Measurements from ENCODE around the gene CKAP4. TPM values are rescaled to one million over a fixed set of nuclear protein-coding genes. Genes with fewer than 3 reads are reported as not detected.

The CKAP4 gene
- total RNA-seq, 4 donors from 2014 or later, result 30.6 to 41.4 (median 36.2) TPM

DNA sequence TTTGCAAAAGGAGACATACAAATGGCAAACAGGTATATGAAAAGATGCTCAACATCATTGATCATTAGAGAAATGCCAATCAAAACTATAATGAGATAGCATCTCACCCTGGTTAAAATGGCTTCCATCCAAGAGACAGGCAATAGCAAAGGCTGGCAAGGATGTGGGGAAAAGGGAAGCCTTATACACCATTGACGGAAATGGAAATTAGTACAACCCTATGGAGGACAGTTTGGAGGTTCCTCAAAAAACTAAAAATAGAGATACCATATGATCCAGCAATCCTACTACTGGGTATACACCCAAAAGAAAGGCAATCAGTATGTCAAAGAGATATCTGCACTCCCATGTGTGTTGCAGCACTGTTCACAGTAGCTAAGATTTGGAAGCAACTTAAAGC is 17.3 kb upstream of the CKAP4 start:
- no peak for DNase-seq
- H3K9me3 ChIP-seq, result no peaks in the 10 kb centered on the region
- no peaks in the 10 kb centered on the region for H3K4me1 ChIP-seq
- no peaks in the 10 kb centered on the region for H3K27me3 ChIP-seq
- WGBS, 2 donors (ENCODE audit: low coverage in 1 of 2), result 92% methylated on average over 1 of the region's 1 CpG
- in situ Hi-C loops (cut with MboI; ENCODE audit: low pct_ligation_motif_present in 1 of 4, low pct_unique_long_range_greater_than_20kb in 1 of 4, low sequenced_read_pairs in 3 of 4), result no loop called here
- TF ChIP-seq POLR2AphosphoS5 (IDR thresholded peaks at IDR 0.05) (no peak), EP300 (IDR thresholded peaks at IDR 0.05; ENCODE audit: low read depth) (no peak), POLR2A (IDR thresholded peaks at IDR 0.05) (no peak)
- TF ChIP-seq, protein P1, sequence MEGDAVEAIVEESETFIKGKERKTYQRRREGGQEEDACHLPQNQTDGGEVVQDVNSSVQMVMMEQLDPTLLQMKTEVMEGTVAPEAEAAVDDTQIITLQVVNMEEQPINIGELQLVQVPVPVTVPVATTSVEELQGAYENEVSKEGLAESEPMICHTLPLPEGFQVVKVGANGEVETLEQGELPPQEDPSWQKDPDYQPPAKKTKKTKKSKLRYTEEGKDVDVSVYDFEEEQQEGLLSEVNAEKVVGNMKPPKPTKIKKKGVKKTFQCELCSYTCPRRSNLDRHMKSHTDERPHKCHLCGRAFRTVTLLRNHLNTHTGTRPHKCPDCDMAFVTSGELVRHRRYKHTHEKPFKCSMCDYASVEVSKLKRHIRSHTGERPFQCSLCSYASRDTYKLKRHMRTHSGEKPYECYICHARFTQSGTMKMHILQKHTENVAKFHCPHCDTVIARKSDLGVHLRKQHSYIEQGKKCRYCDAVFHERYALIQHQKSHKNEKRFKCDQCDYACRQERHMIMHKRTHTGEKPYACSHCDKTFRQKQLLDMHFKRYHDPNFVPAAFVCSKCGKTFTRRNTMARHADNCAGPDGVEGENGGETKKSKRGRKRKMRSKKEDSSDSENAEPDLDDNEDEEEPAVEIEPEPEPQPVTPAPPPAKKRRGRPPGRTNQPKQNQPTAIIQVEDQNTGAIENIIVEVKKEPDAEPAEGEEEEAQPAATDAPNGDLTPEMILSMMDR (IDR thresholded peaks at IDR 0.05), result no peak
- no peaks in the 10 kb centered on the region for H3K36me3 ChIP-seq
- intact Hi-C loops (cut with DNase I; ENCODE audit: low total_unique reads), result no loop called here
- no peak overlapping the region for H3K4me3 ChIP-seq
- no peak overlapping the region for H3K27ac ChIP-seq

DNA sequence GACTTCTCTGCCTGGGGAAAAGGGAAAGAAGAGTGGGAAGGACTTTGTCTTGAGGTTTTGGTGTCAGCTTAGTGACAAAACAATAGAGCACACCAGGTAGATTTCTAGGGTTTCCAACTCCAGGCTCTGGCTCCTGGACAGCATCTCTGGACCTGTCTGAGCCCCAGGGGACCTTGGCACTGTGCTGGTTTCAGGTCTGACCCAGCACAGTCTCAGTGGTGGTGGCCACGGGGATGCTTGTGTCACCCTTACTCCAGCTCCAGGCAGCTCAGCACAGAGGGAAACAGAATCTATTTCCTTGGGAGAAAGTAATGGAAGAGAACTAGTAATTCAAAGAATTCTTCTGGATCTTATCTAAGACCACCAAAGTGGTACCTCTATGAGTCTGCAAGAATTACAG is 11.1 kb upstream of the CKAP4 start:
- Histone ChIP-seq H3K36me3 (no peaks in the 10 kb centered on the region), H3K9me3 (no peaks in the 10 kb centered on the region), H3K4me3 (no peak overlapping the region), H3K27me3 (no peaks in the 10 kb centered on the region), H3K4me1 (no peaks in the 10 kb centered on the region), H3K27ac (no peak overlapping the region)
- DNase-seq, result no peak
- 77% methylated on average over 1 of the region's 1 CpG; no CpG with 5 or more reads in 1 of the 2 donors for WGBS, 2 donors (ENCODE audit: low coverage in 1 of 2)
- in situ Hi-C loops (cut with MboI; ENCODE audit: low pct_ligation_motif_present in 1 of 4, low pct_unique_long_range_greater_than_20kb in 1 of 4, low sequenced_read_pairs in 3 of 4), result no loop called here
- TF ChIP-seq, protein P1 (IDR thresholded peaks at IDR 0.05), result no peak
- TF ChIP-seq POLR2A (IDR thresholded peaks at IDR 0.05), result no peak
- no peak for TF ChIP-seq POLR2AphosphoS5 (IDR thresholded peaks at IDR 0.05)
- TF ChIP-seq EP300 (IDR thresholded peaks at IDR 0.05; ENCODE audit: low read depth), result no peak
- intact Hi-C loops (cut with DNase I; ENCODE audit: low total_unique reads), result no loop called here

DNA sequence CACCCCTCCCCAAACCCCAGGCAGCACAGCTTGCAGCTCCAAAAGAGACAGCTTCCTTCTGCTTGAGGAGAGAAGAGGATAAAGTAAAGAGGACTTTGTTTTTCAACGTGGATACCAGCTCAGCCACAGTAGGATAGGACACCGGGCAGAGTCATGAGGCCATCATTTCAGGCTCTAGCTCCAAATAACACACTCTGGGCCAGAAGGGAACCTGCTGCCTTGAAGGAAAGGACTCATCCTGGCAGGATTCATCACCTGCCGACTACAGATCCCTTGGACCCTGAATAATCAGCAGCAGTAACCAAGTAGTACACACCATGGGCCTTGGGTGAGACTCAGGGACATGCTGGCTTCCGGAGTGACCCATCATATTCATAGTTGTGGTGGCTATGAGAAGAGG is 10.4 kb upstream of the CKAP4 start:
- no peaks in the 10 kb centered on the region for H3K27me3 ChIP-seq
- no peak overlapping the region for H3K27ac ChIP-seq
- H3K9me3 ChIP-seq, result no peaks in the 10 kb centered on the region
- no peak for DNase-seq
- in situ Hi-C loops (cut with MboI; ENCODE audit: low pct_ligation_motif_present in 1 of 4, low pct_unique_long_range_greater_than_20kb in 1 of 4, low sequenced_read_pairs in 3 of 4), result no loop called here
- no peak overlapping the region for H3K4me3 ChIP-seq
- 80% methylated on average over 1 to 4 of the region's 4 CpGs for WGBS, 2 donors (ENCODE audit: low coverage in 1 of 2)
- intact Hi-C loops (cut with DNase I; ENCODE audit: low total_unique reads), result no loop called here
- no peak for TF ChIP-seq EP300 (IDR thresholded peaks at IDR 0.05; ENCODE audit: low read depth)
- no peak for TF ChIP-seq POLR2A (IDR thresholded peaks at IDR 0.05)
- TF ChIP-seq, protein P1 (IDR thresholded peaks at IDR 0.05), result no peak
- no peak for TF ChIP-seq POLR2AphosphoS5 (IDR thresholded peaks at IDR 0.05)
- H3K36me3 ChIP-seq, result no peaks in the 10 kb centered on the region
- no peaks in the 10 kb centered on the region for H3K4me1 ChIP-seq

DNA sequence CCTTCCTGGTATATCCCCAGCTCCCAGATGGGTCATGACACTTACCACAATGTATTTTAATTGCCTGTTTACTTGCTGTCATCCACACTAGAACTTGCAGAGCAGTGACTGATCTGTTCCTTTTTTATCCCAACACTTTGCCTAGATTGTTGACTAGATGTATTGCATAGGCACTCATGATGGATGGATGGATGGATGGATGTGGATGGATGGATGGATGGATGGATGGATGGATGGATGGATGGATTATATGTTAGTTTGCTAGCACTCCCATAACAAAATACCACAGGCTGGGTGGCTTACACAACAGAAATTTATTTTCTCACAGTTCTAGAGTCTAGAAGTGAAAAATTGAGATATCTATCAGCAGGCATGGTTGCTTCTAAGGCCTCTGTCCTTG is 8.7 kb upstream of the CKAP4 start:
- no peak for DNase-seq
- intact Hi-C loops (cut with DNase I; ENCODE audit: low total_unique reads) (no loop called here), in situ Hi-C loops (cut with MboI; ENCODE audit: low pct_ligation_motif_present in 1 of 4, low pct_unique_long_range_greater_than_20kb in 1 of 4, low sequenced_read_pairs in 3 of 4) (no loop called here)
- Histone ChIP-seq H3K4me3 (no peak overlapping the region), H3K27ac (no peak overlapping the region), H3K36me3 (no peaks in the 10 kb centered on the region), H3K4me1 (no peaks in the 10 kb centered on the region), H3K9me3 (no peaks in the 10 kb centered on the region), H3K27me3 (no peaks in the 10 kb centered on the region)
- TF ChIP-seq POLR2A (IDR thresholded peaks at IDR 0.05), result no peak

DNA sequence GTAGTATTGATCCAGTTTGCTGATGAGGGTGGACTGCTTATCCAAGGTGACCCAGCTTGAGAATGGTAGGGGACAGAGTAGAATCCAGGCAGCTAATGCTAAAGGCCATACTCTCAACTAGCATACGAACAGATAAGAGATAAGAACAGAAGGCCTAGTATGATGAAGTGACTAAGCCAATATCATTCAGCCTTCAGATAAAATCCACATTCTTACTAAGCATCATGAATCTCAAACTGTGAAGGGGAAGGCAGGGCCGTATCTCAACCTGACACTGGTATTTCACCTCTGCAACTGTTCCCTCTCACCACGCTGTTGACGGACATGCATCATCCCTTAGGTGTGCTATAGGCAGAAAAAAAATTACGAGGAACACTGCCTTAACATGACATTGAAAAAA is 8.1 kb upstream of the CKAP4 start:
- H3K9me3 ChIP-seq, result no peaks in the 10 kb centered on the region
- TF ChIP-seq EP300 (IDR thresholded peaks at IDR 0.05; ENCODE audit: low read depth) (no peak), POLR2A (IDR thresholded peaks at IDR 0.05) (no peak), POLR2AphosphoS5 (IDR thresholded peaks at IDR 0.05) (no peak)
- TF ChIP-seq, protein P1 (IDR thresholded peaks at IDR 0.05), result no peak
- WGBS, 2 donors (ENCODE audit: low coverage in 1 of 2), result 85 to 100% methylated on average over 2 to 5 of the region's 5 CpGs
- intact Hi-C loops (cut with DNase I; ENCODE audit: low total_unique reads), result no loop called here
- DNase-seq, result no peak
- in situ Hi-C loops (cut with MboI; ENCODE audit: low pct_ligation_motif_present in 1 of 4, low pct_unique_long_range_greater_than_20kb in 1 of 4, low sequenced_read_pairs in 3 of 4), result no loop called here
- no peak overlapping the region for H3K4me3 ChIP-seq
- no peak overlapping the region for H3K27ac ChIP-seq
- no peaks in the 10 kb centered on the region for H3K27me3 ChIP-seq
- no peaks in the 10 kb centered on the region for H3K4me1 ChIP-seq
- no peaks in the 10 kb centered on the region for H3K36me3 ChIP-seq

Data from transverse colon (tissue), 4 donors.